ENCODE measurements around the gene RAN.
"Not testable (repeated sequence)": the region's sequence is repeated elsewhere in the genome, so short reads cannot be mapped to it uniquely, and the experiment has no call there.

The RAN gene

GRCh38 chr12:130849561-130850417, 22.1 kb upstream of the RAN start:
- no peak for DNase-seq

DNA sequence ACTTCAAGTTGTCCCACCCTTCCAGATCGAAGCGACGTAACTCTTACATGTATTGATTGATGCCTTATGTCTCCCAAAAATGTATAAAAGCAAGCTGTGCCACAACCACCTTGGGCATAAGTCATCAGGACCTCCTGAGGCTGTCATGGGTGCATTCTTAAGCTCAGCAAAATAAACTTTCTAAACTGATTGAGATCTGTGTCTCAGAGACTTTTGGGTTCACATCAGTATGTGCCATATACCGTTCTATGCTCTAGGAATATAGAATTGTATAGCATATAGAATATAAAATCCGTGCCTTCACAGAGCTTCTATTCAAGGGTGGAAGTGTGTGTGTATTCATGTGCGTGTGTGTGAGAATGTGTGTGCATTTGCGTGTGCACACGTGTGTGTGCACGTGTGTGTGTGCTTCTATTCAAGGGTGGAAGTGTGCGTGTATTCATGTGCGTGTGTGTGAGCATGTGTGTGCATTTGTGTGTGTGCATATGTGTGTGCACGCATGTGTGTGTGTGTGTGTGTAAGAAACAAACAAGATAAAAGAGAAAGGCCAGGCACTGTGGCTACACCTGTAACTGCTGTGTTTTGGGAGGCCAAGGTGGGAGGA, 21.3 kb upstream of the RAN start:
- DNase-seq, result no peak

DNA sequence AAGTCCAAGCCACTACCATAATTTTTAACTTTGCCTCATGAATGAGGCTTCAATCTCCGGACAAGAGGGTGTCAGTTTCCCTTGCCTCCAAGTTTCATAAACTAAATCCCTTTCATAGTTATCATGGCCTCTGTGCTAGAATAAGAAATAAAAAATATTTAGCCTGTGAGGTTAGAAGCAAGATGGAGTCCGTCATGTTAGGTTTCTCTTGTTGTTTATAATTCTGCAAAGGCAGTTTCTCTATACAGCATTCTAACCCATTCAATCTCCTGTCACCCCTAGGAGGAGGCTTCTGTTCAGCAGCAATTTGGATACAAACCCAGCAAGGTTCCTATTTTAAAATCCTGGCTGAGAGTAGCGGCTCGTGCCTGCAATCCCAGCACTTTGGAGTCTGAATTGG, 15.8 kb upstream of the RAN start:
- DNase-seq, result no peak

- DNase-seq, result no peak
Measured at GRCh38 chr12:130858084-130858483, 13.8 kb upstream of the RAN start.

- DNase-seq, result no peak
Measured at GRCh38 chr12:130859161-130859560, 12.7 kb upstream of the RAN start.

- DNase-seq, result no peak
Measured at GRCh38 chr12:130860311-130860710, 11.6 kb upstream of the RAN start.

DNA sequence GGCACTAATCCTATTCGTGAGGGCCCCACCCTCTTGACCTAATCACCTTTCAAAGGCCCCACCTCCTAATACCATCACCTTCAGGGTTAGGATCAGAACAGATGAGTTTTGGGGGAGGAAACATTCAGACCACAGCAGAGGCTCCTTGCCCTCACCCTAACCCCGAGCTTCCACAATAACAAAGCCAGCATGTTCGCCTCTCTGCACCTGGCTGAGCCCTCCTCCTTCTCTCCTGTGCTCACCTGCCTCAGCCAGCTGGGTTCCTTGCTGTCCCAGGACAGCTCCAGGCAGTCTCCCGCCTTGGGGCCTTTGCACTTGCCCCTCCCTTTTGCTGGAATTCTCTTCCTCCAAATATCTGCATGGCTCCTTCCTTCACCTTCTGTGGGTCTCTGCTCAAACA, 9.7 kb upstream of the RAN start:
- DNase-seq, result no peak

GRCh38 chr12:130862771-130863170, 9.1 kb upstream of the RAN start:
- not testable (repeated sequence) for DNase-seq

DNA sequence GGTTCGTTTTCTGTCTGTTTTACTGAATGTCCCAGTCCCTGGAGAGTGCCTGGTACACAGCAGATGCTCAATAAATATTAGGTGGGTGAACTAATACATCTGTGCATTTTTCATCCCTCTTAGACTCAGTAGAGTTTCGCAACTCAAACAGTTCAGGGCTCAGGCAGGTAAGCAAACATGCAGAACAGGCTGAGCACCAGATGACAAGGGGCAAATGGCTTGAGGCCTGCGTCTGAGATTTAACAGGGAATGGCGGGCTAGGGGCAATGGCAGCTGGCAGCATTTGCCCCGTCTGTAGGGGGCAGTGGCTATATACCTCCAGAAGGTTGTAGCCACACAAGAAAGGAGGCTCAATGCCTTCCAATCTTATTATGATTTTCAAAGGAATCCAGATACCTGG, 8.6 kb upstream of the RAN start:
- no peak for DNase-seq

DNA sequence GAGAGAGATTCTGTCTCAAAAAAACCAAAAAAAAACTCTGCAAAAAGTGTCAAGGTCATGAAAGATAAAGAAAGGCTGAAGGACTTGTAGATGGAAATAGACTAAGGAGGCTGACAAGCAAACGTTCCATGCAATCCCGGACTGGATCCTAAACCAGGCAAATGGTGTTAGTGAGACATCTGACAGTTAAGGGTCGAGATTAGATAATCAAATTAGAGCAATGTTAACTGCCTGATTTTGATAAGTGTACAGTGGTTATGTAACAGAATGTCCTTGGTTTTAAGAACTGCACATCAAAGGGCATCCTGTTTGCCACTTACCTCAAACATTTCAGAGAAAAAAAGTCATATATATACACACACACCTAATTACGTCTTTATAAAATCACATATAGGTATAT, 3.5 kb upstream of the RAN start:
- DNase-seq, result no peak

DNA sequence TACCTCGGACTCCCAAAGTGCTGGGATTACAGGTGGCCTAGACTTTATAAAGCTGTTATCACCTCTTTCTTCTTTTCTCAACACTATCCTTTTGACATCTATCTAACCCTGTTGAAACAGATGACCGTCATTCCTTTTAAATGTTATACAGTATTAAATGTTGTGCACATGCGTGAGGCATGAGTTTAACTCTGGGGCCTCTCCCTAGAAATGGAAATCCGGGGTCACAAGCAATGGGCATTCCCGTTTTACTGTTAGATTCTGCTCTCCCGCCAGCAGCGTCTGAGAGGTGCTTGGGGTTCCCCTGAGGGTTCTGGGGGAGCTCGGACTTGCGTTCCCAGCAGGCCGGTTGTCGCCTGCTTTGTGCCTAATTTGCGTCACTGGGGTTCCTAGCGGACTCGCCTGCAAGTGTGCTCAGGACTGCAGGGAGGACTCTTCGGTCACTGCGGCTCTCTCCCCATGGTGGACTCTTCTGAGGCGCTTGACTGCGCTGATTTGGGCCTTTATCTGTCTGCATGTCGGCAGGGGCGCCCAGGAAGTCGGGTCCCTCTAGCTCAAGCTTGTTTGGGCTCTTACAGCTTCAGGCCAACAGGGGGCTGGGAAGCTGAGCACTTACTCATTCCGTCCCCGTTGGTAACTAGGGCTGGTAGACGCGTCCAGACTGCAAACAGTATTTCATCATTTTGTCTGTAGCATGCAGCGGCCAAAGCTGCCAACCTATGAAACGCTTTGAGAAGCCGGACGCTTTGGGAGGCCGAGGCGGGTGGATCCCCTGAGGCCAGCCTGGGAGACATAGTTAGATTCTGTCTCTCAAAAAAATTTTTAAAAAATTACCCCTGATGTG, 1.2 kb upstream of the RAN start:
- peak; percentile 41 for DNase-seq

- peak; percentile 32 for DNase-seq
Measured at GRCh38 chr12:130872179-130873096, 572 bp downstream of the RAN start.

- DNase-seq, result no peak
Measured at GRCh38 chr12:130873106-130873795, 1.4 kb downstream of the RAN start.

- DNase-seq, result no peak
Measured at GRCh38 chr12:130873825-130874224, 2.0 kb downstream of the RAN start.

GRCh38 chr12:130874696-130875095, 2.8 kb downstream of the RAN start:
- DNase-seq, result no peak

DNA sequence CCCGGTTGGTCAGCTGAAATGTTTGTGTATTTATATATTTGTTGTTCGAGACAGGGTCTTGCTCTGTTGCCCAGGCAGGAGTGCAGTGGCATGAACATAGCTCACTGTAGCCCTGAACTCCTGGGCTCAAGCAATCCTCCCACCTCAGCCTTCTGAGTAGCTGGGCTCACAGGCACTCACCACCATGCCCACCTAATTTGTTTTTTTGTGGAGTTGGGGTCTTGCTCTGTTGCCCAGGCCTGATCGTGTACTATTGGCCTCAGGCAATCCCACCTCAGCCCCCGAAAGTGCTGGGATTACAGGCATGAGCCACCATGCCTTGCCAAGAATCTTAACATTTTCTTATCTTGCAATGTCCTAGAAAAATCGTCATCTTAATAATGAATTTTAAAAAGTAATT, 3.3 kb downstream of the RAN start:
- no peak for DNase-seq

DNA sequence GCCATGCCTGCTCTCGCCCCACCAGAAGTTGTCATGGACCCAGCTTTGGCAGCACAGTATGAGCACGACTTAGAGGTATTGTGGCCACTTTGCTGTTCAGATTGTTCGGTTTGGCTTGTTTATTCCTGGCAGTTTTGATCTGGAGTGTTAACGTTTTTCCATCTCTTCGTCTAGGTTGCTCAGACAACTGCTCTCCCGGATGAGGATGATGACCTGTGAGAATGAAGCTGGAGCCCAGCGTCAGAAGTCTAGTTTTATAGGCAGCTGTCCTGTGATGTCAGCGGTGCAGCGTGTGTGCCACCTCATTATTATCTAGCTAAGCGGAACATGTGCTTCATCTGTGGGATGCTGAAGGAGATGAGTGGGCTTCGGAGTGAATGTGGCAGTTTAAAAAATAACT, 3.8 kb downstream of the RAN start:
- not testable (repeated sequence) for DNase-seq

DNA sequence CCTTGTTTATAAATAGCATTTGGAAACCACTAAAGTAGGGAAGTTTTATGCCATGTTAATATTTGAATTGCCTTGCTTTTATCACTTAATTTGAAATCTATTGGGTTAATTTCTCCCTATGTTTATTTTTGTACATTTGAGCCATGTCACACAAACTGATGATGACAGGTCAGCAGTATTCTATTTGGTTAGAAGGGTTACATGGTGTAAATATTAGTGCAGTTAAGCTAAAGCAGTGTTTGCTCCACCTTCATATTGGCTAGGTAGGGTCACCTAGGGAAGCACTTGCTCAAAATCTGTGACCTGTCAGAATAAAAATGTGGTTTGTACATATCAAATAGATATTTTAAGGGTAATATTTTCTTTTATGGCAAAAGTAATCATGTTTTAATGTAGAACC, 4.4 kb downstream of the RAN start:
- no peak for DNase-seq

DNA sequence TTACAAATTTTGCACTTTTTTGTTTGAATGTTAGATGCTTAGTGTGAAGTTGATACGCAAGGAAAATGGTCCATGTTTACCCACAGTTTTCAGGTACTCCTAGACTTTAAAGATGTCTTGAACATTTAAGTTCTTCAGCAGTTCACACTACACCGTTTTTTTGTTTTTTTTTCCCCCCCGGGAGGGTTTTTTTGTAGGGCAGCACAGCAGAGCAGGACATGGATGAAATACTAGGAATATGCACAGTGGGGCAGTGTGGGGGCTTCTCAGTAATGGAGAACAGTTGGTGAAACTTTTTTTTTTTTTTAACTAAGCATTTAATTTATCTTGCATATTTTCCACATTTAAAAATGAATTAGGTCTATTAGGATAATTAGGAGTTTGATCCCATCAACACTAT, 4.9 kb downstream of the RAN start:
- no peak for DNase-seq

GRCh38 chr12:130877333-130877732, 5.5 kb downstream of the RAN start:
- no peak for DNase-seq

GRCh38 chr12:130878193-130879185, 6.6 kb downstream of the RAN start:
- DNase-seq, result no peak

Measured in effector CD8-positive, alpha-beta T cell (primary cell).